ENCODE measurements around the gene SMIM36.

SMIM36 gene

DNA sequence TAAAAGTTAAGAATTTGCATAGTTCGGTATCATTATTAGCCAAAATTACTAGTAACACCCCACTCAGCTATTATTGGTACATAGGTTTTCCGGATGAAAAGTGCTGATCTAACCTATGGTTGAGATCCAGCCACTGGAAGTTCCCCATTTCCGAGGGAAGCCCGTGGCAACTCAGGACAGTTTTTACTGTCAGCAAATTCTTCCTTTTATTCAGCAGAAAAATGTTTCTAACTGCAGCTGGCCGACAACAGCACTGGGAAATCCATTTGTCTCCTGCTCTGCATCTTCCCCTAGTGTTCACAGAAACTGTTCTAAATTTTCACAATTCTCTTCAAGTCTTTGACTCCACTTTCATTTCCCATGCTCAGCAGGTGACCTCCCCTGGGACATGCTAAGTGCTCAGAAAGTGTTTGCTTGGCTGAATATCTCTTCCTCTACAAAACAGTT is 74.1 kb downstream of the SMIM36 start:
- CTCF ChIA-PET, result interaction anchor here (0.8 to 1.0 kb wide), 2 partner anchors 10 to 76 kb away, joined by 3 read pairs; no protein-coding TSS in a partner anchor

DNA sequence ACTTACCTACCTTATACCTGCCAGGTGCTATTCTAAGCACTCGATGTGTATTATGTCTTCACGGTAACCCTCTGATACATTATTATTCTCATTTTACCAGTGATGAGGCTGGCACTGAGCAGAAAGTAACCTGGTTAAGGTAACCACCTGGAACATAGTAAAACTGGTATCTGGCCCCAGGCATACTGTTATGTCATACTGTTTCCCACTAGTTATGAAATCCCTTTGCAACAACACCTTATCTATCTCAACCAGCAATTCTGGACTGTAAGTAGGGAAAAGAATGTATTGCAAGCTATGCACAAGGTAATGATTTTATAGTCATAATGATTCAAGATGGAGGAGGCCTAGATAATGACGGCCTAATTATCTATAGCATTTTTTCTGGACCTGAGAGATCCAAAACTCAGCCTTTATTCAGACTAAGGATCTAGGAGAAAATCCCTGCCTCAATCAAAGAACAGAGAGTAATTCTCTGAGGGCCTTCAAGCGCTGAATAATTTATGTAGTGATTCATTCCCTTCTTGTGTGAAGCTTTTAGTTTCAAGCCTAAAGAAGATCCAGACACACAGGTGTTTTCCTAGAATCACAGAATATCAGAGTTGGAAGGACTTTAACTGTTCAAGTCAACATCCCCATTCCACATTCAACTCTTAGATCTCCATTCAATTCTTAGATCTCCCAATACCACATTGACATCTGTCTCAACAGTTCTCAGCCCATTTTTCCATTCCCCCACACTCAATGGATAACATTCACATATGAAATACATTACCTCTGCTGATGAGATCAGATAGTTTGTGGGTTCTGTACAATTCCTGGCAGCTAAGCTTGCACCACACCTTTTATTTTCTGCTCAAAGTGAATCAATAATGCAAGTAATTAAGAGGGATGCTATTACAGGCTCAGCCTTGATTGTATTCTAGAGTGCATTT is 74.8 kb downstream of the SMIM36 start:
- ChIA-PET POLR2A (no interaction called here), CTCF (interaction anchor here (0.8 to 1.0 kb wide), 2 partner anchors 10 to 77 kb away, joined by 3 read pairs; no protein-coding TSS in a partner anchor)
- TF ChIP-seq, protein P1, sequence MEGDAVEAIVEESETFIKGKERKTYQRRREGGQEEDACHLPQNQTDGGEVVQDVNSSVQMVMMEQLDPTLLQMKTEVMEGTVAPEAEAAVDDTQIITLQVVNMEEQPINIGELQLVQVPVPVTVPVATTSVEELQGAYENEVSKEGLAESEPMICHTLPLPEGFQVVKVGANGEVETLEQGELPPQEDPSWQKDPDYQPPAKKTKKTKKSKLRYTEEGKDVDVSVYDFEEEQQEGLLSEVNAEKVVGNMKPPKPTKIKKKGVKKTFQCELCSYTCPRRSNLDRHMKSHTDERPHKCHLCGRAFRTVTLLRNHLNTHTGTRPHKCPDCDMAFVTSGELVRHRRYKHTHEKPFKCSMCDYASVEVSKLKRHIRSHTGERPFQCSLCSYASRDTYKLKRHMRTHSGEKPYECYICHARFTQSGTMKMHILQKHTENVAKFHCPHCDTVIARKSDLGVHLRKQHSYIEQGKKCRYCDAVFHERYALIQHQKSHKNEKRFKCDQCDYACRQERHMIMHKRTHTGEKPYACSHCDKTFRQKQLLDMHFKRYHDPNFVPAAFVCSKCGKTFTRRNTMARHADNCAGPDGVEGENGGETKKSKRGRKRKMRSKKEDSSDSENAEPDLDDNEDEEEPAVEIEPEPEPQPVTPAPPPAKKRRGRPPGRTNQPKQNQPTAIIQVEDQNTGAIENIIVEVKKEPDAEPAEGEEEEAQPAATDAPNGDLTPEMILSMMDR (IDR thresholded peaks at IDR 0.05; ENCODE audit: insufficient read depth, low read length, missing control alignments), result no peak
- H3K4me3 ChIP-seq (ENCODE audit: low read depth, low read length), result no peak overlapping the region
- no peak for DNase-seq (ENCODE audit: low read depth, low spot score)

More for the DNA sequence above, 74.1 kb downstream of the SMIM36 start:
- H3K4me3 ChIP-seq (ENCODE audit: low read depth, low read length), result no peak overlapping the region
- POLR2A ChIA-PET, result no interaction called here
- no peak for DNase-seq (ENCODE audit: low read depth, low spot score)
- TF ChIP-seq, protein P1 (IDR thresholded peaks at IDR 0.05; ENCODE audit: insufficient read depth, low read length, missing control alignments), result no peak

DNA sequence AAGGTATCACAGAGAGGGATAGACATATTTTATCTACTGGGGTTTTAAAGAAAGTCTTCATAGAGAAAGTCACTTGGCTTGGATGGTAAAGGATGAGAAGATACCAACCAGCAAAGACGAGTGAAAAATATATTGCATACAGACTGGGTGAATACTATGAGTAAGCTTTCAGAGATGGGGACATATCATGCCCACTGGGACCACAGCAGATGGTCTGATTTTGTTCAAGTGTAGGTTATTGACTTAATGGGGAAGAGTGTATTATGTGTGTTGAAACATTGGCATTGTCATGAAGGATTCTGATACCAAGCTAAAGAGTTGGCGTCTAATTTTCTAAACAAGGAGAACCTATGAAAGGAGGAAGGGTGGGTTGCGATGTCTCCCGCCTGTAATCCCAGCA is 75.8 kb downstream of the SMIM36 start:
- TF ChIP-seq, protein P1 (IDR thresholded peaks at IDR 0.05; ENCODE audit: insufficient read depth, low read length, missing control alignments), result no peak
- no peak overlapping the region for H3K4me3 ChIP-seq (ENCODE audit: low read depth, low read length)
- DNase-seq (ENCODE audit: low read depth, low spot score), result no peak
- POLR2A ChIA-PET, result no interaction called here
- CTCF ChIA-PET, result interaction anchor here (1.0 to 2.7 kb wide), 2 partner anchors 10 to 13 kb away, joined by 3 to 10 read pairs; partner anchors contain the start of gene MMD

DNA sequence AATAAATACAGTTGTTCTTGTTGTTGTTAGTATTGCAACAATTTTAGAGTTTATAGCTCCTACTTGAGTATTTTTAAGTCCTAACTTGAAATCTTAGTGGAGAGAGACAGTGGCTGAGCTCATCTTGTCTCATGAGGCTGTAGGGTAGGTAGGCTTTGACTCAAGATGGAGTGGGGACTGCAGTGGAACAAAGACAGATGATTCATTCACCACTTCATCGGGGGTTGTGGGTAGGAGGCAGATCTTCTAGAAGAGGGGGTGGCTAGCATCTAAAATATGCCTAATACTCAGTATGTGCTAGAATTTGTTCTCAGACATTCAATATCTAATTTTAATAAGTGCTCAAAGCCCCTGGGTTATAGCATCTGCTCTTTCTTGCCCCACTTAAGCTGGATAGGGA is 76.5 kb downstream of the SMIM36 start:
- TF ChIP-seq, protein P1 (IDR thresholded peaks at IDR 0.05; ENCODE audit: insufficient read depth, low read length, missing control alignments), result no peak
- POLR2A ChIA-PET, result no interaction called here
- H3K4me3 ChIP-seq (ENCODE audit: low read depth, low read length), result no peak overlapping the region
- DNase-seq (ENCODE audit: low read depth, low spot score), result no peak
- CTCF ChIA-PET, result interaction anchor here (1.0 to 2.7 kb wide), 2 partner anchors 11 to 13 kb away, joined by 3 to 10 read pairs; partner anchors contain the start of gene MMD

DNA sequence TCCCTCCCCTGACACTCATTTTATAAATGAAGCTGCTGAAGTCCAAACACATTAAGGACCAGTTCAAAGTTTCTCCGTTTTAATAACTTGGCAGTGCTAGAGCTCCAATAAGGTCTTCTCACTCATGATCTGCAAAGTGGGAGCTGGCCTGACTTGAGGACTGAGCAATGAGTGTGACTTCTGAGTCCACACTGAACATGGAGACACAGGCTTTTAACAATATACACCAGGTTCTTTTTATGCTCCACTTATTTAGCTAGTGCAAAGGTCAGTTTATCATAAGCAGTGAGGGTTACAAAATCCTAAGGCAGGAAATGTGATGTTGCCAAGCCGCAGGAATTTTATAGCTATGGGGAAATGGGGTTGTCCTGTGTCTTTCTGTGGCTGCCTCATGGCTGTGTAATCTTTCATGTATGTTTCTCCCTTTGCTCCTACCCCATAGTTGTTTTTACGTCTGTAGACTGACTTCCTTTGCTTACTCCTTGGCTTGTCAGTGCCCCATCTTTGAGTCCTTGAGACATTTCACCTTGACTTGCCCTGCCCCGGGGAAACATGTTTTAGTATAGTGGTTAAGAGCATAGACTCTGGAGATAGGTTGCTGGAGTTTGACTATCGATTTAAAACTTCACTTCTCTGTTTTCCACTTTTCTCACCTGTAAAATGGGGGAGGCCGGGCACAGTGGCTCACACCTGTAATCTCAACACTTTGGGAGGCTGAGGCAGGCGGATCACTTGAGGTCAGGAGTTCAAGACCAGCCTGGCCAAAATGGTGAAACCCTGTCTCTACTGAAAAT is 77.4 kb downstream of the SMIM36 start:
- TF ChIP-seq, protein P1 (IDR thresholded peaks at IDR 0.05; ENCODE audit: insufficient read depth, low read length, missing control alignments), result no peak
- no peak overlapping the region for H3K4me3 ChIP-seq (ENCODE audit: low read depth, low read length)
- ChIA-PET CTCF (interaction anchor here (2.7 kb wide), 1 partner anchor 12 kb away, joined by 10 read pairs; the partner anchor contains the start of gene MMD), POLR2A (interaction anchor here (0.6 to 0.7 kb wide), 2 partner anchors 13 to 16 kb away, joined by 3 read pairs; no protein-coding TSS in a partner anchor)
- peak; percentile 70 for DNase-seq (ENCODE audit: low read depth, low spot score)
